HUES64 (cell line): Measurements from ENCODE around the gene PCDHGB1.
"Not testable (repeated sequence)": the region's sequence is repeated elsewhere in the genome, so short reads cannot be mapped to it uniquely, and the experiment has no call there.

Source experiments
- H3K27ac ChIP-seq: 2 replicates; pipeline ENCODE4 v1.7.0; 2013; ENCODE audit warnings: low read depth, low read length, inconsistent platforms
- H3K27me3 ChIP-seq: 2 replicates; pipeline ENCODE4 v1.6.1; 2013; ENCODE audit warnings: mild to moderate bottlenecking, low read length; ENCODE audit not compliant: insufficient read depth
- H3K36me3 ChIP-seq: 2 replicates; pipeline ENCODE4 v1.6.1; 2013; ENCODE audit warnings: mild to moderate bottlenecking, low read length; ENCODE audit not compliant: insufficient read depth
- H3K4me1 ChIP-seq: 2 replicates; pipeline ENCODE4 v1.6.1; 2013; ENCODE audit warnings: mild to moderate bottlenecking, low read length, moderate library complexity; ENCODE audit not compliant: insufficient read depth
- H3K4me3 ChIP-seq: 2 replicates; pipeline ENCODE4 v1.5.1; 2013; ENCODE audit warnings: mild to moderate bottlenecking, low read length, moderate library complexity
- H3K9ac ChIP-seq: 2 replicates; pipeline ENCODE4 v1.6.1; 2013; ENCODE audit warnings: mild to moderate bottlenecking, low read depth, low read length
- H3K9me3 ChIP-seq: 2 replicates; pipeline ENCODE4 v1.6.1; 2013; ENCODE audit warnings: low read depth, low read length; ENCODE audit not compliant: insufficient read depth
- WGBS: fragments of 150-250, 120-280 bp; methylation state at CpG from one replicate; pipeline ENCODE4 v1.1.7; 2013; ENCODE audit warnings: missing lambda C conversion rate; 5-methylcytosine and 5-hydroxymethylcytosine counted together

Gene PCDHGB1

DNA sequence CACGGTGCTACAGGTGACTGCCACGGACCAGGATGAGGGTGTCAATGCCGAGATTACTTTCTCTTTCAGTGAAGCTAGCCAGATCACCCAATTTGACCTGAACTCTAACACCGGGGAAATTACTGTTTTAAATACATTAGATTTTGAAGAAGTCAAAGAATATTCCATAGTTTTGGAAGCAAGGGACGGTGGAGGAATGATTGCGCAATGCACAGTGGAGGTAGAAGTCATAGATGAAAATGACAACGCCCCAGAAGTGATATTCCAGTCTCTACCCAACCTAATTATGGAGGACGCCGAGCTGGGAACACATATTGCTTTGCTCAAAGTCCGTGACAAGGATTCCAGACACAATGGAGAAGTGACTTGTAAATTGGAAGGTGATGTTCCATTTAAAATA, 38.8 kb downstream of the PCDHGB1 start:
- Histone ChIP-seq H3K9me3 (peaks cover 77% of the 10 kb centered on the region), H3K9ac (no peak overlapping the region), H3K27ac (no peak overlapping the region), H3K27me3 (no peaks in the 10 kb centered on the region), H3K4me3 (peak overlapping the region; percentile 12; the same call in 1 of the 2 replicates), H3K36me3 (peaks cover 28% of the 10 kb centered on the region; the same call in 1 of the 2 replicates), H3K4me1 (no peaks in the 10 kb centered on the region)
- WGBS, result 94% methylated on average over 10 of the region's 10 CpGs

DNA sequence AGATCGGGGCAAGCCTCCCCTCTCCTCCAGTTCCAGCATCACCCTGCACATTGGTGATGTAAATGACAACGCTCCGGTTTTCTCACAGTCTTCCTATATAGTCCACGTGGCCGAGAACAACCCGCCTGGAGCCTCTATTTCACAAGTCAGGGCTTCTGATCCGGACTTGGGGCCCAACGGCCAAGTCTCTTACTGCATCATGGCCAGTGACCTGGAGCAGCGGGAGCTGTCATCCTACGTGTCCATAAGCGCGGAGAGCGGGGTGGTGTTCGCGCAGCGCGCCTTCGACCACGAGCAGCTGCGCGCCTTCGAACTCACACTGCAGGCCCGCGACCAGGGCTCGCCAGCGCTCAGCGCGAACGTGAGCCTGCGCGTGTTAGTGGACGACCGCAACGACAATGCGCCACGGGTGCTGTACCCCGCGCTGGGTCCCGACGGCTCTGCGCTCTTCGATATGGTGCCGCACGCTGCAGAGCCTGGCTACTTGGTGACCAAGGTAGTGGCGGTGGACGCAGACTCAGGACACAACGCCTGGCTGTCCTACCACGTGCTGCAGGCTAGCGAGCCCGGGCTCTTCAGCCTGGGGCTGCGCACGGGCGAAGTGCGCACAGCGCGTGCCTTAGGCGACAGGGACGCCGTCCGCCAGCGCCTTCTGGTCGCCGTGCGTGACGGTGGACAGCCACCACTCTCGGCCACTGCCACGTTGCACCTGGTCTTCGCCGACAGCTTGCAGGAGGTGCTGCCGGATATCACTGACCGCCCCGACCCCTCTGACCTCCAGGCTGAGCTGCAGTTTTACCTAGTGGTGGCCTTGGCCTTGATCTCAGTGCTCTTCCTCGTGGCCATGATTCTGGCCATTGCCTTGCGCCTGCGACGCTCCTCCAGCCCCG, 39.5 kb downstream of the PCDHGB1 start:
- WGBS, result 97% methylated on average over 77 of the region's 77 CpGs
- H3K36me3 ChIP-seq, result peaks cover 28% of the 10 kb centered on the region; the same call in 1 of the 2 replicates
- no peaks in the 10 kb centered on the region for H3K27me3 ChIP-seq
- H3K4me1 ChIP-seq, result no peaks in the 10 kb centered on the region
- peak overlapping the region; percentile 12; the same call in 1 of the 2 replicates for H3K4me3 ChIP-seq
- no peak overlapping the region for H3K9ac ChIP-seq
- H3K9me3 ChIP-seq, result peaks cover 78% of the 10 kb centered on the region
- no peak overlapping the region for H3K27ac ChIP-seq

DNA sequence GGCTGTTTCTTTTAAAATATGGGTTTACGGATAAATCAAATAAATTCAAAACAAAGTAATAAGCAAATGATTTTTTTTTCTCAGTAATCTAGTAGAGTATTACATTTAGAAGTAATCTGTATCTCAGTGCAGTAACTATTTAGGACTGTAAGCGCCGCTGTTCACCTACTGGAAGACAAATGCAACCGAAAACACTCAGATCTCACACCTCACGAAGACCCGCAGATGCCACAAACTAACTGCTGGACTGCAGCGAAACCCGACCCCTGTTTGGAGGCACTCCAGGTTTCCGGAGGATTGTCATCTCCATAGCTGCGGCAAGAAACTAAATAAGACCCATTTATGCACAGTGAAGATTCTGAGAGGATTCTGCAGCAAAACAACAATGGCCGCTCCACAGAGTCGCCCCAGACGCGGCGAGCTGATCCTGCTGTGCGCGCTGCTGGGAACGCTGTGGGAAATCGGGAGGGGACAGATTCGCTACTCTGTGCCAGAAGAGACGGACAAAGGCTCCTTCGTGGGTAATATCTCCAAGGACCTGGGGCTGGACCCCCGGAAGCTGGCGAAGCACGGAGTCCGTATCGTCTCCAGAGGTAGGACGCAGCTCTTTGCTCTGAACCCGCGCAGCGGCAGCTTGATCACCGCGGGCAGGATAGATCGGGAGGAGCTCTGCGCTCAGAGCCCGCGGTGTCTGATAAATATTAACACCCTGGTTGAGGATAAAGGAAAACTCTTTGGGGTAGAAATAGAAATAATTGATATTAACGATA, 42.7 kb downstream of the PCDHGB1 start, which contains the start of gene PCDHGA8:
Gene PCDHGA8, plus strand, starts transcription at position 205 of the 770 bp plus-strand sequence. Its CDS starts 181 bp downstream, at position 386.
- H3K9ac ChIP-seq, result no peak within 1 kb of the TSS
- H3K36me3 ChIP-seq, result peaks cover 28% of the 10 kb centered on the region; the same call in 1 of the 2 replicates
- H3K27me3 ChIP-seq, result no peaks in the 10 kb centered on the region
- H3K9me3 ChIP-seq, result peaks cover 85% of the 10 kb centered on the region
- H3K4me1 ChIP-seq, result no peaks in the 10 kb centered on the region
- no peak within 1 kb of the TSS for H3K4me3 ChIP-seq
- 96% methylated on average over 37 of the region's 38 CpGs for WGBS
- no peak within 1 kb of the TSS for H3K27ac ChIP-seq

DNA sequence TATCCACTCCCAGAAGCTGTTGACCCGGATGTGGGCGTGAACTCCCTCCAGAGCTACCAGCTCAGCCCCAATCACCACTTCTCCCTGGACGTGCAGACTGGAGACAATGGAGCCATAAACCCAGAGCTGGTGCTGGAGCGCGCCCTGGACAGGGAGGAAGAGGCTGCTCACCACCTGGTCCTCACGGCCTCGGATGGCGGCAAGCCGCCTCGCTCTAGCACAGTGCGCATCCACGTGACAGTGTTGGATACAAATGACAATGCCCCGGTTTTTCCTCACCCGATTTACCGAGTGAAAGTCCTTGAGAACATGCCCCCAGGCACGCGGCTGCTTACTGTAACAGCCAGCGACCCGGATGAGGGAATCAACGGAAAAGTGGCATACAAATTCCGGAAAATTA, 43.4 kb downstream of the PCDHGB1 start:
- WGBS, result 94% methylated on average over 21 of the region's 21 CpGs
- Histone ChIP-seq H3K27ac (no peak overlapping the region), H3K4me1 (no peaks in the 10 kb centered on the region), H3K36me3 (peaks cover 28% of the 10 kb centered on the region; the same call in 1 of the 2 replicates), H3K4me3 (no peak overlapping the region), H3K9me3 (peaks cover 85% of the 10 kb centered on the region), H3K9ac (no peak overlapping the region), H3K27me3 (no peaks in the 10 kb centered on the region)

- WGBS, result 95% methylated on average over 41 of the region's 53 CpGs
- H3K4me3 ChIP-seq, H3K27ac ChIP-seq, H3K27me3 ChIP-seq, H3K4me1 ChIP-seq, H3K9ac ChIP-seq: not testable (repeated sequence)
- peaks cover 22% of the 10 kb centered on the region; the same call in 1 of the 2 replicates for H3K36me3 ChIP-seq
- H3K9me3 ChIP-seq, result peaks cover 84% of the 10 kb centered on the region
Observed at GRCh38 chr5:141394401-141395187, 44.7 kb downstream of the PCDHGB1 start.

DNA sequence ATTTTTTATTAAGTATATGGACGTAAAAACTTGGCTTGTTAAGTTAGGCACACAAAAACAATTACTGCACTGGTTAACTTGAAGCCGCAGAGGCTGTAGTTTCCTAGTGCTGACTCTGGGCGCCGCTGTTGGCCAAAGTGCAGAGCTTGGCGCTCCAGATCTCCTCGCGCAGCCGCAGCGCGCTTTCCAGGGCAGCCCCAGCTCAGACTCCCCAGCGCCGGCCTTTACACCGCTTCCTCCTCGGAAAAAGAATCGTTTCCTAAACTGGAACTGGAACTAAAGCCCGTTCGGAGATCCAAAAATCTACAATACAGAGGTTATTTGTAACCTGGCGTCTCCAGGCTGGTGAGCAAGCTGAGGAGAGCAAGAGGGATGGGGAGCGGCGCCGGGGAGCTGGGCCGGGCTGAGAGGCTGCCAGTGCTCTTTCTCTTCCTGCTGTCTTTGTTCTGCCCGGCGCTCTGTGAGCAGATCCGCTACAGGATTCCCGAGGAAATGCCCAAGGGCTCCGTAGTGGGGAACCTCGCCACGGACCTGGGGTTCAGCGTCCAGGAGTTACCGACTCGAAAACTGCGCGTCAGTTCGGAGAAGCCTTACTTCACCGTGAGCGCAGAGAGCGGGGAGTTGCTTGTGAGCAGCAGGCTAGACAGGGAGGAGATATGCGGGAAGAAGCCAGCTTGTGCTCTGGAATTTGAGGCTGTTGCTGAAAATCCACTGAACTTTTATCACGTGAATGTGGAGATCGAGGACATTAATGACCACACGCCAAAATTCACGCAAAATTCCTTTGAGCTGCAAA, 48.1 kb downstream of the PCDHGB1 start, which contains the start of gene PCDHGB5:
Gene PCDHGB5, plus strand, starts transcription at position 192 of the 796 bp plus-strand sequence. Its CDS starts 181 bp downstream, at position 373.
- not testable (repeated sequence) for H3K27ac ChIP-seq, H3K36me3 ChIP-seq, H3K27me3 ChIP-seq, H3K4me1 ChIP-seq
- H3K4me3 ChIP-seq, result peak within 1 kb of the TSS; percentile 41
- 74% methylated on average over 21 of the region's 43 CpGs for whole genome bisulfite sequencing
- H3K9ac ChIP-seq, result peak within 1 kb of the TSS; percentile 40; the same call in 1 of the 2 replicates
- H3K9me3 ChIP-seq, result peaks cover 65% of the 10 kb centered on the region

- Histone ChIP-seq H3K27ac (no peak overlapping the region), H3K27me3 (no peaks in the 10 kb centered on the region), H3K36me3 (peaks cover 1% of the 10 kb centered on the region; the same call in 1 of the 2 replicates), H3K9me3 (peaks cover 62% of the 10 kb centered on the region), H3K9ac (no peak overlapping the region), H3K4me3 (no peak overlapping the region), H3K4me1 (no peaks in the 10 kb centered on the region)
- 94% methylated on average over 15 of the region's 15 CpGs for WGBS
Observed at GRCh38 chr5:141398608-141399007, 48.7 kb downstream of the PCDHGB1 start.

- Histone ChIP-seq H3K4me3 (no peak overlapping the region), H3K9ac (no peak overlapping the region), H3K27ac (no peak overlapping the region), H3K27me3 (no peaks in the 10 kb centered on the region), H3K4me1 (no peaks in the 10 kb centered on the region), H3K9me3 (peaks cover 52% of the 10 kb centered on the region), H3K36me3 (no peaks in the 10 kb centered on the region; the same call in 1 of the 2 replicates)
- 97% methylated on average over 61 of the region's 61 CpGs for WGBS
Observed at GRCh38 chr5:141399555-141400258, 49.8 kb downstream of the PCDHGB1 start.
